Activated T-helper 2 cell treated with anti-CD3 and anti-CD28 coated beads, Interferon-gamma antibody, Interleukin-2, Interleukin-4, amounts not matched to agents 10 μg/mL and 5 μg/mL and 100 μg/mL, durations not matched to agents 14 hours and 24 hours and 36 hours (primary cell): ENCODE measurements around the gene DAPK3. TPM values are rescaled to one million over a fixed set of nuclear protein-coding genes. Genes with fewer than 3 reads are reported as not detected.

Experiments used
- DNase-seq: peaks from one replicate; pipeline ENCODE4 v3.0.0; 2021; ENCODE audit warnings: low spot score
- H3K27ac Mint-ChIP-seq: one replicate; pipeline ENCODE4 v1.8.0; 2021; ENCODE audit warnings: mixed read lengths
- H3K27me3 Mint-ChIP-seq: one replicate; pipeline ENCODE4 v1.8.0; 2021; ENCODE audit warnings: low read depth, mixed read lengths
- H3K36me3 Mint-ChIP-seq: one replicate; pipeline ENCODE4 v1.8.0; 2021; ENCODE audit warnings: low read depth, mixed read lengths
- H3K4me1 Mint-ChIP-seq: one replicate; pipeline ENCODE4 v1.8.0; 2021; ENCODE audit warnings: low read depth, mixed read lengths
- H3K4me3 Mint-ChIP-seq: one replicate; pipeline ENCODE4 v1.8.0; 2021; ENCODE audit warnings: low read depth, mild to moderate bottlenecking, moderate library complexity, mixed read lengths
- H3K9me3 Mint-ChIP-seq: one replicate; pipeline ENCODE4 v1.8.0; 2021; ENCODE audit warnings: mixed read lengths
- intact Hi-C: fragments of 100-400 bp; cut with micrococcal nuclease; formaldehyde crosslinking; loops from one replicate; pipeline ENCODE4 v1.15.1; 2023
- total RNA-seq: library from RNA; stranded (reverse); gene quantifications from 2 replicates; pipeline ENCODE4 v1.2.3, GENCODE V29; 2022

Gene DAPK3
- total RNA-seq, 1 donor from 2014 or later = 40.1 TPM

DNA sequence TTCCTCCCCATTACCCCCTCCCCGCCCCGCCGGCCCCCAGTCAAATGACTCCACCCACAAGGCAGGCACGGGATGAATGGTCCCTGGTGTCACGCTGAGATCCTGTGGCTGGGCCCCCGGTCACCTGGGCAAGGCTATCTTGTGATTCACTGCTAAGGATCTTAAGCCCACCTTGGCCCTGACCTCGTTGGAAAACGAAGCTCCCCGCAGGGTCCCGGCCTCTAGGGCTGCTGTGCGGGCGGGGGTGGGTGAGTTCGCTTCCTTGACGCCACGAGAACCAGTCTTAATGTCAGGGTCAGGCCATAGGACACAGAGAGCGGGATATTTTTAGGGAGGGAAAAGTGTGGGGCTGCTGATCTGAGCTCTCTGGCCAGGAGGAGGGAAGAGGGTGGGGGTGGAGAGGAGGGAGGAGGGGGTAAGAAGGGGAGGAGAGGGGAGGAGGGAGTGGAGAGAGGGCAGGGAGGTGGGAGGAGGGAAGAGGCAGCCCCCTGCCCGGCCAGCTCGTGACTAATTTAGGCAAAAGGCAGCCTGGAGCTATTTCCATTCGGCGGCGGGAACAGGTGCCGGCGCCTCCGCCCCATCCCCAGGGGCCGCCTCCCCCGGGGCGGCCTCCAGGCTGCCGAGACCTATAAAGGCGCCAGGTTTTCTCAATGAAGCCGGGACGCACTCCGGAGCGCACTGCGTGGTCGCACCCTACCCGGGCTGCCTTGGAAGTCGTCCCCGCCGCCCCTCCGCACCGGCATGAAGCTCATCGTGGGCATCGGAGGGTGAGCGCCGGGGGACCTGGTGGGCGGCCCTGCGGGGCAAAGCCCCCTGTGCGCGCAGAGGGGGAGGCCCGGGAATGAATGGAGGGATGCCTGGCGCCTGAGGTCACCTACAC is 37.7 kb downstream of the DAPK3 start, which contains the start of gene NMRK2:
NMRK2 (plus strand) TSS at position 139 of the 880 bp plus-strand sequence; CDS start at position 742, 603 bp downstream.
- H3K27me3 Mint-ChIP-seq = peaks cover 11% of the 10 kb centered on the region
- no peaks in the 10 kb centered on the region for H3K9me3 Mint-ChIP-seq
- no peak for DNase-seq
- H3K27ac Mint-ChIP-seq = no peak within 1 kb of the TSS
- intact Hi-C loops = no loop called here
- no peaks in the 10 kb centered on the region for H3K4me1 Mint-ChIP-seq
- no peak within 1 kb of the TSS for H3K4me3 Mint-ChIP-seq
- H3K36me3 Mint-ChIP-seq = no peaks in the 10 kb centered on the region

DNA sequence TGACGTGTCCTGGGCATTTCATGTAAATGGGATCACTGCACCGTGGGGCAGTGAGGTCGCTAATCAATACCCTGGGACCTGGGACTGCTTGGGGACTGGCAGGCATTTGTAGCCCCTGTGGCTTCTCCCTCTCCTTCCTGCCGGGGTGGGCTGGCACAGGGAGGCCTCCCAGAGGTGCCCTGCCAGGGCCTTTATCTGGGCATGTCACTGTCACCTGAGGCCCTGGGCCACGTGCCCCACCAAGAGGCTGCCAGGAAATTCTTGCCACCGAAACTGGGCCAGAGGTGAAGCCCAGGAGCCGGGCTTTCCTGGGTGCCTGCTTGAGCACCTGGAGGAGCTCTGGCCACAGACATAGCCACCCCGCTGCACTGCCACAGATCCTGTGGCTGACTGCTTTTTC is 39.9 kb downstream of the DAPK3 start:
- Mint-ChIP-seq H3K27me3 (peaks cover 11% of the 10 kb centered on the region), H3K4me1 (no peaks in the 10 kb centered on the region), H3K27ac (no peak overlapping the region), H3K4me3 (no peak overlapping the region), H3K36me3 (no peaks in the 10 kb centered on the region), H3K9me3 (no peaks in the 10 kb centered on the region)
- no peak for DNase-seq
- intact Hi-C loops = no loop called here

DNA sequence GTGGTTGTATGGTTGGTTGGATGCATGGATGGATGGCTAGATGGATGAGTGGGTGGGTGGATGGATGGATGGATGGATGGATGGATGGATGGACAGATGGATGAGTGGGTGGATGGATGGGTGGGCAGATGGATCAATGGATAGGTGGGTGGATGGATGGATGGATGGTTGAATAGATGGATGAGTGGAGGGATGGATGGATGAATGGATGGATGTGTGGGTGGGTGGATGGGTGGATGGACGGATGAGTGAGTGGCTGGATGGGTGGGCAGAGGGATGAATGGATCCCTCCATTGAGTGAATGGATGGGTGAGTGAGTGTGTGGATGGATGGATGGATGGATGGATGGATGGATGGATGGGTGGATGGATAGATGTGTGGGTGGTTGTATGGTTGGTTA is 47.0 kb downstream of the DAPK3 start:
- intact Hi-C loops = no loop called here
- DNase-seq = no peak
- H3K9me3 Mint-ChIP-seq = peaks cover 16% of the 10 kb centered on the region
- no peaks in the 10 kb centered on the region for H3K27me3 Mint-ChIP-seq
- H3K36me3 Mint-ChIP-seq = no peaks in the 10 kb centered on the region
- no peaks in the 10 kb centered on the region for H3K4me1 Mint-ChIP-seq
- H3K4me3 Mint-ChIP-seq = no peak overlapping the region
- no peak overlapping the region for H3K27ac Mint-ChIP-seq

DNA sequence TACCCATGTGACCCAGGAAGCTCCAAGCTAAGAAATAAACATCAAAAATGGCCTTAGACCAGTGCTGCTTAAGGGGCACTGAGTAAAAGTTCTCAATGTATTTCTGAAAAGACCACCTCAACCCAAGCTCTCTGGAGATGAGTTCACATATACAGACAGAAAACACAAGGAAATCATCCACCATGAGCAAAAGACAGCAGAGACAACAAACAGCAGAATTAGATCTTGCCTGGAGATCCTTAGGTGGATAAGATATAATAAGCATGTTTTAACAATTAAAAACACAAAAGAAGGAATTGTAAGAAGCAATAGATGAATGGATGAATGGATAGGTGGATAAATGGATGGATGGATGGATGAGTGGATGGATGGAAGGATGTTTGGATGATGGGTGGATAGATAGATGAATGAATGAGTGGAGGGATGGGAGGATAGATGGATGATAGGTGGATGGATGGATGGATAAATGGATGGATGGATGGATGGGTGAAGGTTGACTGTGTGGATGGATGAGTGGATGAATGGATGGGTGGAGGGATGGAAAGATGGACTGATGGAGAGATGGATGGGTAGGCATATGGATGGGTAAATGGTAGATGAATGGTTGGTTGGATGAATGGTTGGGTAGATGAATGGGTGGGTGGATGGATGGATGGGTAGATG is 47.7 kb downstream of the DAPK3 start:
- Mint-ChIP-seq H3K36me3 (no peaks in the 10 kb centered on the region), H3K27me3 (no peaks in the 10 kb centered on the region), H3K9me3 (peaks cover 16% of the 10 kb centered on the region), H3K4me3 (no peak overlapping the region), H3K27ac (no peak overlapping the region), H3K4me1 (no peaks in the 10 kb centered on the region)
- no peak for DNase-seq
- intact Hi-C loops = no loop called here

DNA sequence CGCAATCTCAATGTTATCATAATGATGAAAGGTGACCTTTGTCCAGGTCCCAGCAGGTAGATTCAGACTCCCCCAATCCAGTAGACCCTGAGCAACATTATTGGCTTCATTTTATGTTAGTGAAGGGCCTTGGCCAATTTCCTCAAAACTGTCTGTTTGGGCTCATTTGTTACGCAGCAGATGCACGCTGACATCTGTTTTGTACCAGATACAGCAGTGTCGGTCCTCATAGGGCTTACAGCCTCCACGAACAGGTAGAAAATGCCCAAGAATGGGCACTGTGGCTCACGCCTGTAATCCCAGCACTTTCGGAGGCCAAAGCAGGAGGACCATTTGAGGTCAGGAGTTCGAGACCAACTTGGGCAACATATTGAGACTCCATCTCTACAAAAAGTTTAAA is 51.1 kb downstream of the DAPK3 start:
- Mint-ChIP-seq H3K9me3 (peaks cover 12% of the 10 kb centered on the region), H3K4me1 (no peaks in the 10 kb centered on the region)

DNA sequence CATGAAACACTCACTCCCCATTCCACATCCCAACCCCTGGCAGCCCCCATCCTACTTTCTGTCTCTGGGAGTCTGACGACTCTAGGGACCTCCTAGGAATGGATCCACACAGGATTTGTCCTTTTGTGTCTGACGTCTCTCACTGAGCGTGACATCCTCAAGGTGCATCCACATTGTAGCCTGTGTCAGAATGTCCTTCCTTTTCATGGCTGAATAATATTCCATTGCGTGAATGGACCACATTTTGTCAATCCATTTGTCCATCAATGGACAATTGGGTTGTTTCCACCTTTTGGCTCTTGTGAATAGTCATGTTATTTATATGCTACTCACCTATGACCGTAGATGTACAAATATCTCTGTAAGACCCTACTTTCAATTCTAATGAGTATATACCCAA is 54.9 kb downstream of the DAPK3 start:
- intact Hi-C loops = no loop called here
- no peaks in the 10 kb centered on the region for H3K27me3 Mint-ChIP-seq
- H3K27ac Mint-ChIP-seq = no peak overlapping the region
- H3K9me3 Mint-ChIP-seq = no peaks in the 10 kb centered on the region
- no peak for DNase-seq
- H3K4me1 Mint-ChIP-seq = no peaks in the 10 kb centered on the region
- H3K36me3 Mint-ChIP-seq = no peaks in the 10 kb centered on the region
- no peak overlapping the region for H3K4me3 Mint-ChIP-seq

More for the DNA sequence above, 51.1 kb downstream of the DAPK3 start:
- intact Hi-C loops = no loop called here
- no peak overlapping the region for H3K4me3 Mint-ChIP-seq
- no peaks in the 10 kb centered on the region for H3K36me3 Mint-ChIP-seq
- no peaks in the 10 kb centered on the region for H3K27me3 Mint-ChIP-seq
- H3K27ac Mint-ChIP-seq = no peak overlapping the region
- no peak for DNase-seq

DNA sequence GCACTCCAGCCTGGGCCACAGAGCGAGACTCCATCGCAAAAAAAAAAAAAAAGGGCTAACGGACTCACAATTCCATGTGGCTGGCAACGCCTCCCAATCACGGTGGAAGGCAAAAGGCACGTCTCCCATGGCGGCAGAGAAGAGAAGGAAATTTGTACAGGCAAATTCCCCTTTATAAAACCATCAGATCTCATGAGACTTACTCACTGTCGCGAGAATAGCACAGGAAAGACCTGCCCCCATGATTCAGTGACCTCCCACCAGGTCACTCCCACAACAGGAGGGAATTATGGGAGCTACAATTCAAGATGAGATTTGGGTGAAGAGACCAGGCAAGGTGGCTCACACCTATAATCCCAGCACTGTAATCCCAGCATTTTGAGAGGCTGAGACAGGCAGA is 56.7 kb downstream of the DAPK3 start:
- Mint-ChIP-seq H3K36me3 (no peaks in the 10 kb centered on the region), H3K9me3 (peaks cover 8% of the 10 kb centered on the region)

DNA sequence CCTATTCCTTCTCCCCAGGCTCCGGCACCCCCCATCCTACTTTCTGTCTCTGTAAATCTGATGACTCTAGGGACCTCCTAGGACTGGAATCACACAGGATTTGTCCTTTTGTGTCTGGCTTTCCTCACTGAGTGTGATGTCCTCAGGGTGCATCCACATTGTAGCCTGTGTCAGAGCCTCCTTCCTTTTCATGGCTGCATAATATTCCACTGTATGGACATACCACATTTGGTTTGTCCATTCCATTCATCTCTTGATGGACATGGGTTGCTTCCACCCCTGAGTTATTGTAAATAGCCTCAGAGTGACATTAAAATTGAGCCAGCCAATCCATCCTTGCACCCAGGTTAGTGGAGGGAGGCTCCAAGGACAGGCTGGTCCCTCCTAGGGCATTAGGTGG is 60.8 kb downstream of the DAPK3 start:
- Mint-ChIP-seq H3K4me1 (no peaks in the 10 kb centered on the region), H3K27ac (no peak overlapping the region), H3K27me3 (no peaks in the 10 kb centered on the region), H3K36me3 (no peaks in the 10 kb centered on the region), H3K9me3 (peaks cover 9% of the 10 kb centered on the region), H3K4me3 (no peak overlapping the region)
- intact Hi-C loops = no loop called here
- no peak for DNase-seq

More for the DNA sequence above, 56.7 kb downstream of the DAPK3 start:
- no peak for DNase-seq
- Mint-ChIP-seq H3K27me3 (no peaks in the 10 kb centered on the region), H3K4me1 (no peaks in the 10 kb centered on the region), H3K27ac (no peak overlapping the region), H3K4me3 (no peak overlapping the region)
- intact Hi-C loops = no loop called here

Other genes with a start within 250 kb of the DAPK3 start
- 45.4 and 50.0 TPM in 2 replicates for gene APBA3, start 209.4 kb downstream of the DAPK3 start, total RNA-seq
- gene MRPL54, start 208.4 kb downstream of the DAPK3 start, total RNA-seq = 98.0 and 99.6 TPM in 2 replicates
- gene RAX2, start 198.9 kb downstream of the DAPK3 start, total RNA-seq = not detected in 2 replicates
- gene MATK, start 184.7 kb downstream of the DAPK3 start, total RNA-seq = 25.4 and 27.5 TPM in 2 replicates
- 0.27 and 0.32 TPM in 2 replicates for gene ZFR2, start 102.1 kb downstream of the DAPK3 start, total RNA-seq
- gene ATCAY, start 90.4 kb downstream of the DAPK3 start, total RNA-seq = not detected in 2 replicates
- gene NMRK2, start 38.0 kb downstream of the DAPK3 start, total RNA-seq = not detected in 2 replicates
- gene EEF2, start 14.4 kb upstream of the DAPK3 start, total RNA-seq = 2,377 and 2,451 TPM in 2 replicates
- gene PIAS4, start 36.6 kb upstream of the DAPK3 start, total RNA-seq = 31.5 and 36.3 TPM in 2 replicates
- gene ZBTB7A, start 95.8 kb upstream of the DAPK3 start, total RNA-seq = 39.9 and 41.2 TPM in 2 replicates
- gene MAP2K2, start 153.0 kb upstream of the DAPK3 start, total RNA-seq = 131 and 141 TPM in 2 replicates
- gene CREB3L3, start 182.5 kb upstream of the DAPK3 start, total RNA-seq = 1.6 and 2.5 TPM in 2 replicates
- 34.6 and 42.4 TPM in 2 replicates for gene SIRT6, start 211.5 kb upstream of the DAPK3 start, total RNA-seq
- gene ANKRD24, start 211.6 kb upstream of the DAPK3 start, total RNA-seq = 0.30 and 0.50 TPM in 2 replicates